NCI-H748 (cell line): ENCODE measurements around the gene CEBPB.

Source experiments
- DNase-seq: peaks from one replicate; lab custom pipeline; 2025; ENCODE audit not compliant: unreplicated experiment; lab: John Stamatoyannopoulos, UW

Gene CEBPB

DNA sequence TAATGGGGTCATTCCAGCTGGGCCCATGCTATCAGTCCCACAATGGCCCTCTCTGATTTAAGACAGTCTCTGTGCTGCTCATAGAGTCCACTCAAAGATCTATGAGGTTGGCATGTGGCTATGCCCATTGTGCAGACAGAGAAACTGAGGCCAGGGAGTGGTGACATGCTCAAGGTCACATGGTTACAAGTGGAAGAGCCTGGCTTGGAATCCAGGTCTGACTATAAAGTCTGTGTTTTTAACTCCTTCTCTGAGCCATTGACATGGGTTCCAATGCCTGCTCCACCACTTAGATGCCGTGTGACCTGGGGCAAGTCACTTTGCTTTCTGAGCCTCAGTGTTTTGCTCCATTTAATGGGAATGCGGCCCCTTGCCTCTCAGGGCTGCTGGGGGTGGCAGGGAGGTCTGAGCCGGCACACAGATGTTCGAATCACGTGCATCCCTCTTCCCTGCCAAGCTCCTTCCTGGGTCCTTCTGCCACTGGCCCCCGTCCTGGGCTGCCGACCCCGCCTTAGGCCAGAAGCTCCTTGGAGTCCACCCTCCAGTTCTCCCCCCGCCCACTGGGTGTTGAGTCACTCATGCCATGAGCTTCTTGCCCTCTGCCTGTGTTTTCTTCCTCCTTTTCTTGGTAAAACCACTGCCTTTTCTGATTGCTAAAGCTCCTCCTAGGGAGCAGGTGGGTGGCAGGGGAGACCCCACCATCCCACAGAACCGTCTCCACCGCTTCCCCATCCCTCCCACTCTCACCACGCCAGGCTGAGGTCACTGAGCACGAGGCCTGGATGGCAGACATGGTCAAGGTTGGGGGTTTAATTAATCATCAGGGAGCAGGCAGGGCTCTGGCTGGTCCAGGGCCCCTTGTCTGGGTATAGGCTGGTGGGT, 35.7 kb downstream of the CEBPB start:
- no peak for DNase-seq

DNA sequence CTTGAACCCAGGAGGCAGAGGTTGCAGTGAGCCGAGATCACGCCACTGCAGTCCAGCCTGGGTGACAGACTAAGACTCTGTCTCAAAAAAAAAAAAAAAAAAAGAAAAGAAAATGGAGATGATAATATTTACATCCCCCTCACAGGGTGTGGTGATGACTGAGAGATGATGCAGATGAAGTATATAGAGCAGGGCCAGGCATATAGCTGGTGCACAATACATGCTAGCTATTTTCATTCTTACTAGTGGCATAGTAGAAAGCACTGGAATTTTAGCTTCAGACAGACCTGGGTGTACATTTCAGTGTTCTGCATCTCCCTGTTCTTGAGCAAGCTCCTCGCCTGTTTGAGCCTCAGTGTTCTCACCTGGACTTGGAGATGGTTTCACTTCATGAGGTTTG, 36.9 kb downstream of the CEBPB start:
- DNase-seq, result no peak

GRCh38 chr20:50229156-50229607, 38.6 kb downstream of the CEBPB start:
- DNase-seq, result no peak

GRCh38 chr20:50230184-50230583, 39.6 kb downstream of the CEBPB start:
- no peak for DNase-seq

DNA sequence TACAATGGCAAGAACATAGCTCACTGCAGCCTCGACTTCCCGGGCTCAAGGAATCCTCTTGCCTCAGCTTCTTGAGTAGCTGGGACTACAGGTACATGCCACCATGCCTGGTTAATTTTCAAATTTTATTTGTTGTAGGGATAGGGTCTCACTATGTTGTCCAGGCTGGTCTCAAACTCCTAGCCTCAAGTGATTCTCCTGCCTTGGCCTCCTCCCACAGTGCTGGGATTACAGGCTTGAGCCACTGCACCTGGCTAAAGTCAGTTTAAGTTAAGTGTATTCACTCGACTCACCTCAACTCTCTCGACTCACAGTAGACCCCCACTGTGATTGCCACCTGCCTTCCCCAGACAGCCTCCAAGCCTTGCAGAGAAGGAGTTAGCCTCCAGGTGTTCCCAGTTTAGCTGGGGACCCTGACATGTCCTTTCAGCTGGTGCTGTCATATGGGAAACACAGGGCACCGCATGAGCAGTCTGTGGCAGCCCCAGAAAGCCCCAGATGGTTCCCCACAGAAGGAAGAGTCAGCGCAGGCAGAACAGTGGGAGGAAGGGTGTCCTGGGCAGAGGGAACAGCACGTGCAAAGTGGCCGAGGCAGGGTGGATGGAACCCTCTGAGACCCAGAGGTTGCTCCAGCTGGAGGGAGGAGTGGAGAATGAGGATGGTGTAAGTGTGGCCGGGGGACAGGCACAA, 40.4 kb downstream of the CEBPB start:
- DNase-seq, result no peak

DNA sequence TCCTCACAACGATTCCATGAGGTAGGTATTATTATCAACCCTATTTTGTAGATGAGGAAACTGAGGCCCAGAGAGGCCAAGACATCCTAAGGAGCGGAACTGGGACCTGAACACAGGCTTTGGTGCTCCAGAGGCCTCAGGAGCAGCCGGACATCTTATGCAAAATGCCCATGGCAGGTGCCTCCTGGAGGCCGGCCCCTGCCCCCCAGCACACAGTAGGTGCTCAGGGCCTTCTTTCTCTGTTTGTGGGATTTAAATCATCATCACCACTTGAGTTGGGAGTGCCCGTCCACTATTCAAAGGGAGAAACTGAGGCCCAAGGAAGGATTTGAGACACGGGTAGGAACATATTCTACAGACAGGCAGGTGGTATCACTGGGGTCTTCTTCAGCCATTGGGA, 41.2 kb downstream of the CEBPB start:
- DNase-seq, result no peak

DNA sequence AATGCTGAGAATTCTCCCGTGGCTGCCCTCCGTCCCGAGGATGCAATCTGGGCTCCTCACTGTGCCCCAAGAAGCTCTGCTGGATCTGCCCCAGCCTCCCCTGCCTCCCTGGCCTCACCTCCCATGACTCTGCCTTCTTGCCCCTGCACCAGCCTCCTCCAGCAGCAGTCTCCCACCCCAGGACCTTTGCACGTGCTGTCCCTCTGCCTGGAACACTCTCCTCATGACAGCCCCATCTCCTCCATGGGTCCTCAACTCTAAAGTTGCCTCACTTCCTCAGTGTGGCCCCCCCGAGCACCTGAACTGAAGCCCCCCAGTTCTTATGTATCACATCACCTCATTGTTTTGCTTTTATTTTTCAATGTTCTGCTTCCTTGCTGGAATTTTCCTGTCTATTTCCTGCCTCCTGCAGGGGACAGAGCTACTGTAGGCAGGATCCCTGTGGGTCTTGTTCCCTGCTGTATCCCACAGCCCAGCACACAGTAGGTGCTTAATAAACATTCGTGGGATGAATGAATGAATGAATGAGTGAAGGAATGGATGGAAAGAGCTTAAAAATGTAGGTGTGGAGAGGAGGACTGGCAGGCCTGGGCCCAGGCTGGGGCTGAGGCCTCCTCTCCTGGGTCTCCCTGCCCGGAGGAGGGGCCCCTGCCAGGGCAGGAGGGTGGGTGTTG, 42.2 kb downstream of the CEBPB start:
- DNase-seq, result no peak

DNA sequence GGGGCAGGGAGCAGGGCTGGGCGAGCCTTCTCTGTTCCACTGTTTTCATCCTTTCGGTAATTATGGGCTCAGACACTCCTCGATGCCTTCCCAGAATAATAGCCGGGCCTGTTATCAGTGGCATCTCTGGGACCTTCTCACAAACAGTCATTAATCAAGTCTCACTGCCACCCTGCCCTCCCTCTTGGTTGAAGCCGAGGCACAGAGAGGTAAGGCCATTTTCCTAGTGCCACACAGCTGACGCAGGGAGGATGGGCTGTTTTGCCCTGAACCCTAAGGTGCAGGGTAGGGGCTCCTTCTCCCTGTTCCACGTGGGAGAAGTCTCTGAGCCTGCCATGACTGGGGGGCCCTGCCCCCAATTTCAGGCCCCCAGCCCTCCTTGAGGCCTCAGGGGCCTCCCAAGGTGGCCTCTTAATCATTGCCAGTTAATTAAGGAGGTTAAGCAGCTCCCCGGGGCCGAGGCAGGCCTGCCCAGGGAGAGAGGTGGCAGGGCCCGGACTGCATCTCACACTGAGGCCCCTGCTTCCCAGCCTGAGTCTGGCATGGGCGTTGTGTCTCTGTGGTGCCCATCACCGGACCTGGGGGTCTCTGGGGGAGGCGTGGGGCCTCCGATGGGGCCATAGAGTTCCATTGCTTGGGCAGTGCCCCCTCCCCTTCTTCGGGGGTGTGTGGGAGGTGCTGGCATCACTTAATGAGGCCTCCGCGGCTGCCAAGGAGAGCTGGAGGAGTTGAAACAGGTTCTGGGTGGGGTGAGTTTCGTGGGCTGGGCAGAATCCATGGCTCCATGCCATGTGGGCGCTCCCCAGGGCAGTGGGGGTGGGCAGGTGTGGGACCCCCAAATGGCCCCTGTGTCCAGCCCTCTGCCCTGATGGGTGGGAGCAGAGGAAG, 42.9 kb downstream of the CEBPB start:
- DNase-seq, result no peak

GRCh38 chr20:50234288-50234687, 43.7 kb downstream of the CEBPB start:
- no peak for DNase-seq

DNA sequence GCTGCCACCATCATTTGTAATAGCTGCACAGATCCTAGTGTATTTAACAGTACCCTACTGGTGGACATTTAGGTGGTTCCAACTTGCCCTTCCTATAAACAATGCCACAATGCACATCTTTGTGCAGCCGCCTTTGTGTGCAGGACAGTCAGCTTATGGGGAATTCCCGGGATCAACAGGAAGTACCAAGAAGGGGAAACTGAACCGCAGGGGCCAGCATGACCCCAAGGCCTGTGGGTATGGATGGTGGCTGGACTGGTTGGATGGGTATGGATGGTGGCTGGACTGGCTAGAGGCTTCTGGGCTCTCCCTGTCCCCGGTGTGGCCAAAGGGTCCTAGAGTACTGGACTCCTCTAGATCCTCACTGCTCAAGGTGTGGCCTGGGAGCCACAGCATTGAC, 46.7 kb downstream of the CEBPB start:
- no peak for DNase-seq

DNA sequence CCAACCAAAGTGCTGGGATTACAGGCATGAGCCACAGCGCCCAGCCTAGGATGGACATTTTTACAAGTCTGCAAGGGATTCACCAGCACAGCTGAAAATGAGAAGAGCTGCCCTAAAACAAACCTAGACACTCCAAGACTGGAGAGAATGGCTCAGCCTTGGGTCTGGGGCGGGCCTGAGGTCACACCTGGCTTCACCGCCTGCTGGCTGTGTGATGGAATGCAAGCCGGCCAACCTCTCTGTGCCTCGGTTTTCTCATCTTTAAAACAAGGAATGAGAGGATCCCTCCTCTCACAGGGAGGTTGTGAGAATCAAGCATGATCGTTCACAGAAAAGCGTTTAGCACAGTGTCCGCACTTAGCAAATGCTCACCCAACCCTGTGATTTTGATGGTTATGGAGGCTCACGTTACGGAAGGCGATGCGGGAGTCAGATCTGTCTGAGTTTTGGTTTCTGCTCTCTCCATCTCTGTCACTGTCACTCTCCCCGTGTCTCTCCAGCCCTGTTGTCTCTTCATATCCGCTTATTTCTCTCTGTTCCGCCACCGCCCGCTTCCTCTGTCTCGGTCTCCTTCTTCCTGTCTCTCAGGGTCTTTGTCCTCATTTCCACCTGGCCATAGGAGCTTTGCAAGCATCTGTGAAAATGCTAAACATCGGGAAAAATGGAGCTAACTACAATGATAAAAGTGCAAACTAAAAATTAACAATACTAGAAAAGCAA, 47.6 kb downstream of the CEBPB start:
- DNase-seq, result no peak

GRCh38 chr20:50240092-50240491, 49.5 kb downstream of the CEBPB start:
- no peak for DNase-seq

DNA sequence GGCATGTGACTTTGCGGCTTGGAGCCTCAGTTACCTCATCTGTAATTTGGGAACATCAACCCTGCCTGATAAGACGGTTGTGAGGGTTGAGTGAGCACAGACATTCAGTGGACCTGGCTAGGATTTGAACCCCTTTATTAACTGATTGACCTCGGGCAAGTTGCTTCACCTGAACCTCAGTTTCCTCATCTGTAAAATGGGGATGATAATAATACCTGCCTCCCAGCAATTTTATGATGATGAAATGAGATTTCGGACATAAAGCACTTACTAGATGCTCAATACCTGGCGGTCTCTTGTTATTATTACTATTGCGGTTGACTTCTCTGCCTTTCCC, 51.5 kb downstream of the CEBPB start:
- DNase-seq, result no peak
